Measurements from ENCODE around the gene SLC31A2.

DNA sequence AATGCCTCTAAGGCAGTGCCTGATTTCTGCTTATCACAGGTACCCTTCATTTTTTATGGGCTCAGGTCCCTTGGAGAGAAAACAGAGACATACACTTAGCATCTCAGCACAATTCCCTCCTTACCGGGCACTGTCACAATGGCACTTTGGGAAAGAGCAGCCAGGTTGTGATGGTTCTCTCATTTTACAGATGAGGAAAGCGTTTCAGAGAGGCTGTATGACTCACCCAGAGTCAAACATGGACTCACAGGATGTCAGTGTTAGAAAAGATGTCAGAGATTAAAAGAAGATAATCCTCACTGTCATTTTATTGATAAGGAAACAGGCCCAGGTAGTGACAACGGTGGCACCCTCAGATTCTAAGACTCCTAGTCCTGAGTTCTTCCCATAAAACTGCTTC is 12.0 kb upstream of the SLC31A2 start:
- TF ChIP-seq, protein P1, sequence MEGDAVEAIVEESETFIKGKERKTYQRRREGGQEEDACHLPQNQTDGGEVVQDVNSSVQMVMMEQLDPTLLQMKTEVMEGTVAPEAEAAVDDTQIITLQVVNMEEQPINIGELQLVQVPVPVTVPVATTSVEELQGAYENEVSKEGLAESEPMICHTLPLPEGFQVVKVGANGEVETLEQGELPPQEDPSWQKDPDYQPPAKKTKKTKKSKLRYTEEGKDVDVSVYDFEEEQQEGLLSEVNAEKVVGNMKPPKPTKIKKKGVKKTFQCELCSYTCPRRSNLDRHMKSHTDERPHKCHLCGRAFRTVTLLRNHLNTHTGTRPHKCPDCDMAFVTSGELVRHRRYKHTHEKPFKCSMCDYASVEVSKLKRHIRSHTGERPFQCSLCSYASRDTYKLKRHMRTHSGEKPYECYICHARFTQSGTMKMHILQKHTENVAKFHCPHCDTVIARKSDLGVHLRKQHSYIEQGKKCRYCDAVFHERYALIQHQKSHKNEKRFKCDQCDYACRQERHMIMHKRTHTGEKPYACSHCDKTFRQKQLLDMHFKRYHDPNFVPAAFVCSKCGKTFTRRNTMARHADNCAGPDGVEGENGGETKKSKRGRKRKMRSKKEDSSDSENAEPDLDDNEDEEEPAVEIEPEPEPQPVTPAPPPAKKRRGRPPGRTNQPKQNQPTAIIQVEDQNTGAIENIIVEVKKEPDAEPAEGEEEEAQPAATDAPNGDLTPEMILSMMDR (IDR thresholded peaks at IDR 0.05) = no peak
- TF ChIP-seq POLR2A (IDR thresholded peaks at IDR 0.05) = no peak
